NT2/D1 (cell line): Measurements from ENCODE around the gene HARS1.

Experiments
- SUZ12 ChIP-seq: IDR thresholded peaks from 2 replicates; pipeline ENCODE4 v1.6.1; 2011; ENCODE audit not compliant: insufficient read length, insufficient read depth; ENCODE audit errors: extremely low read depth
- YY1 ChIP-seq: IDR thresholded peaks from 2 replicates; pipeline ENCODE4 v1.6.1; 2011; ENCODE audit not compliant: insufficient read length, insufficient read depth
- ZNF274 ChIP-seq: IDR thresholded peaks from 2 replicates; pipeline ENCODE4 v1.6.1; 2011; ENCODE audit warnings: mild to moderate bottlenecking, low read depth, low read length

- TF ChIP-seq SUZ12: no peak
- no peak for TF ChIP-seq YY1
- no peak for TF ChIP-seq ZNF274
These were observed 59.3 kb downstream of the HARS1 start for GRCh38 chr5:140631831-140632365.
